ENCODE measurements around the gene WDR18.
A peak's percentile ranks its signal among the peaks of the same experiment; 100 is the strongest.

The WDR18 gene

DNA sequence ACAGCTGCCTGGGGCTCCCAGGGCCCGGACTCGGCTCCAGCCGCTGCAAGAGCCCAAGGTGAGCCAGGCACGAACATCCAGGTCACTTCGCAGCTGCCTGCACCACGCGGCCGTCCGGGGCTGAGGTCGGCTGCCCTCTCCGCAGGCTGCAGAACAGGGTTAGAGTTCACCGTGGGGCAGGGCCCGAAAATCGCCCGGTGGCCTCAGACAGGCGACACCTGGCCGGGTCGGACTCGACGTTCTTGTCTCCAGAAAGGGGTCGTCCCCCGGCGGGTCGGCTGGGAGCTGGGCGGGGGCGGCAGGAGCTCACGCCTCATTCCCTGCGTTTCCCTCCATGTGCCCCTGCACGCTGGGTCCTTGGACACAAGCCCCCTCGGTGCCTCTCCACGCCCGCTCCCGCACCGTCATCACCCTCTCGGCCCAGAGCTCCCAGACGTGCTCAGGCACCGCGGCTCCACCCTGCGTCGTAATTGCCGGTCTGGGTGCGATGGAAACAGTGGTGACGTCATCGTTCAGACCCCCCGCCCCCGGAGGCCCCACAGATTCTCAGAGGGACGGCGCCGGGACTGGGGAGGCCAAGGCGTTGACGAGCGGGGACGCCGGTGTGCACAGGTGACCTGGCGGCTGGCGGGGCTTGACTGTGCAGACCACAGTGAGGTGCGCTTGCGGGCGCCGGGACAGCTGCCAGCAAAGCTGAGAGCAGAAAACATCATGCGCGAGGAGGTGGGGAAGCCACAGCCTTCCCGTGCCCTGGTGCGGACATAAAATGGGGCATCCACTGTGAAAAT lies 12.1 kb downstream of the WDR18 start:
- Mint-ChIP-seq H3K36me3 (ENCODE audit: low read depth) (peaks cover 35% of the 10 kb centered on the region), H3K9me3 (no peaks in the 10 kb centered on the region), H3K27ac (no peak overlapping the region), H3K27me3 (peaks cover 60% of the 10 kb centered on the region), H3K4me1 (ENCODE audit: low read depth) (peaks cover 17% of the 10 kb centered on the region), H3K4me3 (no peak overlapping the region)
- intact Hi-C loops (cut with micrococcal nuclease): no loop called here

DNA sequence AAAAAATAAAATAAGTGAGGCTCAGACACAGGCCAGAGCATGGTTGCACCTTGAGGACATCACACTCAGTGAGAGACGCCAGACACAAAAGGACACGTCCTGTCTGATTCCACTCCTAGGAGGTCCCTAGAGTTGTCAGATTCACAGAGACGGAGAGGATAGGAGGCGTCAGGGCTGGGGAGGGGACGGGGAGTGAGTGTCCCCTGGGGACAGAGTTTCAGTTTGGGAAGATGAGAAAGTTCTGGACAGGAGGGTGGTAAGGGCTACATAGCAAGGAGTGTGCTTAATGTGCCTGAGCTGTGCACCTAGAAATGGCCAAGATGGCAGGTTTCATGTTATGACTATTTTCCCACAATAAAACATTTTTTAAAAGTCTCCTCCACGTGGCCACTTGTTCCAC lies 13.9 kb downstream of the WDR18 start:
- intact Hi-C loops (cut with micrococcal nuclease): no loop called here
- Mint-ChIP-seq H3K4me3 (no peak overlapping the region), H3K27me3 (peaks cover 76% of the 10 kb centered on the region), H3K36me3 (ENCODE audit: low read depth) (peaks cover 19% of the 10 kb centered on the region), H3K4me1 (ENCODE audit: low read depth) (peaks cover 23% of the 10 kb centered on the region), H3K27ac (no peak overlapping the region), H3K9me3 (no peaks in the 10 kb centered on the region)

DNA sequence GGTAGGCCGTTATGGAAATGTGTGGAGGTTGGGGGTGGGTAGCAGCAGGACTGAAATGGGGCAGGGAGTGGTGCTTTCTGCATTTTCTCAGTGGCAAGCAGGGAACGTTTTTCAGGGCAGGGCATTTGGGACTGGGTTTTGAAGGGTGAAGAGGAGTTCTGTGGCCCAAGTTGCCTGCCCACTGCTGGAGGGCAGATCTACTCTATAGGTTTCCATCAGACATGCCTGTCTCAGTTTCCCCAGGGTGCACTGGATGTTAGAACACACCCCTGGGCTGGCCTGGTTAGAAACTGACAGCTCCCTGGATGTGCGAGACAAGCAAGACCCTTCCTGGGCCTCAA lies 15.2 kb downstream of the WDR18 start:
- no peaks in the 10 kb centered on the region for H3K9me3 Mint-ChIP-seq
- H3K4me3 Mint-ChIP-seq: no peak overlapping the region
- intact Hi-C loops (cut with micrococcal nuclease): no loop called here
- H3K27ac Mint-ChIP-seq: no peak overlapping the region
- H3K4me1 Mint-ChIP-seq (ENCODE audit: low read depth): peaks cover 23% of the 10 kb centered on the region
- H3K36me3 Mint-ChIP-seq (ENCODE audit: low read depth): peaks cover 6% of the 10 kb centered on the region
- peaks cover 82% of the 10 kb centered on the region for H3K27me3 Mint-ChIP-seq

DNA sequence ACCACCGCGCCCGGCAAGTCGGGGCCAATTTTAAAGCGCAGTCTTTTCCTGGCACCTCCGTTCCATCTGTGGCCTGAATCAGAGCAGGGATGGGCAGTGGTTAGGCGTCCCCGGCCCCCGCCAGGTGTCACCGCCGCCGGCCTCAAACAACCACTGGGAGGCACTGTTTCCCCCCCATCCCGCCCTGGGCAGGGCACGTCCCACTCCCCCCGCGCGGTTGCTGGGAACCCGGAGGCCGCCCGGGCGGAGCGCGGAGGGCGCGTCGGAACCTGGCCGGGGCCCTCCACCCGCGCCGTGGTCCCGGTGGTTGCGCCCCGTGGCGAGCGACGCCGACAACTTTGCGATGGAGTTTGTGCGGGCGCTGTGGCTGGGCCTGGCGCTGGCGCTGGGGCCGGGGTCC lies 15.9 kb downstream of the WDR18 start, which contains the start of gene GRIN3B:
GRIN3B (plus strand) TSS at position 325 of the 400 bp plus-strand sequence; CDS start at position 344, 19 bp downstream.
- H3K36me3 Mint-ChIP-seq (ENCODE audit: low read depth): no peaks in the 10 kb centered on the region
- H3K27ac Mint-ChIP-seq: peak within 1 kb of the TSS; percentile 42
- peaks cover 78% of the 10 kb centered on the region for H3K27me3 Mint-ChIP-seq
- intact Hi-C loops (cut with micrococcal nuclease): no loop called here
- no peaks in the 10 kb centered on the region for H3K9me3 Mint-ChIP-seq
- H3K4me3 Mint-ChIP-seq: peak within 1 kb of the TSS; percentile 72
- H3K4me1 Mint-ChIP-seq (ENCODE audit: low read depth): peaks cover 23% of the 10 kb centered on the region

DNA sequence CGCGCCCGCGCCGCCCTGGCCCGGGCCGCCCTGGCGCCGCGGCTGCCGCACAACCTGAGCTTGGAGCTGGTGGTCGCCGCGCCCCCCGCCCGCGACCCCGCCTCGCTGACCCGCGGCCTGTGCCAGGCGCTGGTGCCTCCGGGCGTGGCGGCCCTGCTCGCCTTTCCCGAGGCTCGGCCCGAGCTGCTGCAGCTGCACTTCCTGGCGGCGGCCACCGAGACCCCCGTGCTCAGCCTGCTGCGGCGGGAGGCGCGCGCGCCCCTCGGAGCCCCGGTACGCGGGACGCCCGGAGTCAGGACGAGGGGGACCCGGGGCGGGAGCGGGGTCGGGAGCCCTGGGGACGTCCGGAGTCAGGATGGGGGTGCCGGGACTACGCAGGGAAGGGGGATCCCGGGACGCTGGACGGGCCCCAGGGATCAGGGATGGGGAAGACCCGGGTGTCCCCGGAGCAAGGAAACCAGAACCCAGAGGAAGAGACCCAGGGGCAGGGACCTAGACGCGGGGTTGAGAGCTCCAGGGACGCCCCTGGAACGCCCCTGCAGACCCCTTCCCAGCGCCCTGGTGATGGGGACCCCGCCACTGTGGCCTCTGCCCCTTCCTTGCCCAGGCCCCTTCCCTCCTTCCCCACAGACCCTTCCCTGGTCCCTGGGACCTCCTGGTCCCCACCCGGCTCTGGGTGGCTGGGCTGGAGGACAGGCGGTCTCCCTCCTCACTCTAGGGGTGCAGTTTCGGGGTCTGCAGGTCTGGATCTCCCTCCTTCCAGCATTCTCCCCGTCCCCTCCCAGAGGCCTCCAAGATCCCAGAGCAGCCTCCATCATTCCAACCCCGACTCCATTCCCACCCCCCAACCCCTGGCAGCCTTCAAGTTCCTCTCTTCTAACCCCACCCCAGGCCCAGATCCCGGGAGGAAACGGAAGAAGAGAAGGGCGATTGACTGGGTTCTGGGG lies 16.7 kb downstream of the WDR18 start:
- Mint-ChIP-seq H3K4me3 (peak overlapping the region; percentile 72), H3K27ac (peak overlapping the region; percentile 42), H3K9me3 (no peaks in the 10 kb centered on the region), H3K36me3 (ENCODE audit: low read depth) (no peaks in the 10 kb centered on the region), H3K4me1 (ENCODE audit: low read depth) (peaks cover 23% of the 10 kb centered on the region), H3K27me3 (peaks cover 71% of the 10 kb centered on the region)
- intact Hi-C loops (cut with micrococcal nuclease): no loop called here

DNA sequence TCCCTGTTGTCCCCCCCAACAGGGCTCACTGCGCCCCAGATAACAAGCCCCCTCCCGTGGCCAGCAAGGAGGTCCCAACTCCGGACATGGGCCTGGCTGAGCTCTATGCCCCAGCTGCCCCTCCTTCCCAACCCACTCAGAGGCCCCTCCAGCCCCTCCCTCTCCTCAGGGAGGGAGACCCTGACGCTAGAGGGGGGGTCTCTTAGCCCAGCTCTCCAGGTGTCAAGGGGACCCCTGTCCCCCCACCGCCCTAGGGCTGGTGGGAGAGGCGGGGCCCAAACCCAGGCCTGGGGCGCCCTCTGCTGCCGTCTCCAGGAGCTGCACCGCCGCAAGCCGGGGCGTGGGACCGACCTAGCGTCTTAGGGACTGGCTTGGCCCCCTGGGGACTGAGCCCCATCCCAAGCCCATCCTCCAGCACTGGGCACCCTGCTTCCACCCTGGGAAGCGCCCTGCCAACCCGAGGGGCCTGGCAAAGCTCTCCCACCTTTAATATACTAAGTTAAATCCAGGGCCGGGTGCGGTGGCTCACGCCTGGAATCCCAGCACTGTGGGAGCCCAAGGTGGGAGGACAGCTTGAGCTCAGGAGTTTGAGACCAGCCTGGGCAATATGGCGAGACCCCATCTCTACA lies 17.5 kb downstream of the WDR18 start:
- peak overlapping the region; percentile 42 for H3K27ac Mint-ChIP-seq

DNA sequence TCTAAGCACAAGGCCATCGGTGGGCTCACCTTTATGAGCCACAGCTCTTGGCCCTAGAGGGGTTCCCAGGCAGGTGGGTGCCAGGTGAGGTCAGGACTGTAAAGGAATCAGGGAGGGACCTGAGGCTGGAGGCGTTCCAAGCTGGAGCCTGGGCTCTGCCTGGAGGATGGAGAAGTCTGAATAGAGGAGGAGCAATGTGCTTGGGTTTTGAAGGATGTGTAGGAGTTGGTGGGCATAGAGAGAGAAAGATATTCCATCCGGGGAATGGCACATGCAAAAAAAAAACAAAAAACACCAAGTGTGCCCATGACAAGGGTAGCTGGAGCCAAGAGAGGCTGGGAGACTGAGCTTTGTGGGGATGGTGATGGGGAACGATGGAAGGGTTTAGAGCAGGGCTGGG lies 18.5 kb downstream of the WDR18 start:
- intact Hi-C loops (cut with micrococcal nuclease): no loop called here
- Mint-ChIP-seq H3K27ac (no peak overlapping the region), H3K9me3 (no peaks in the 10 kb centered on the region), H3K27me3 (peaks cover 54% of the 10 kb centered on the region), H3K4me1 (ENCODE audit: low read depth) (peaks cover 16% of the 10 kb centered on the region), H3K36me3 (ENCODE audit: low read depth) (peaks cover 11% of the 10 kb centered on the region), H3K4me3 (no peak overlapping the region)

More for the DNA sequence above, 17.5 kb downstream of the WDR18 start:
- Mint-ChIP-seq H3K4me1 (ENCODE audit: low read depth) (peaks cover 16% of the 10 kb centered on the region), H3K36me3 (ENCODE audit: low read depth) (peaks cover 2% of the 10 kb centered on the region), H3K9me3 (no peaks in the 10 kb centered on the region), H3K27me3 (peaks cover 64% of the 10 kb centered on the region), H3K4me3 (peak overlapping the region; percentile 72)
- intact Hi-C loops (cut with micrococcal nuclease): no loop called here

DNA sequence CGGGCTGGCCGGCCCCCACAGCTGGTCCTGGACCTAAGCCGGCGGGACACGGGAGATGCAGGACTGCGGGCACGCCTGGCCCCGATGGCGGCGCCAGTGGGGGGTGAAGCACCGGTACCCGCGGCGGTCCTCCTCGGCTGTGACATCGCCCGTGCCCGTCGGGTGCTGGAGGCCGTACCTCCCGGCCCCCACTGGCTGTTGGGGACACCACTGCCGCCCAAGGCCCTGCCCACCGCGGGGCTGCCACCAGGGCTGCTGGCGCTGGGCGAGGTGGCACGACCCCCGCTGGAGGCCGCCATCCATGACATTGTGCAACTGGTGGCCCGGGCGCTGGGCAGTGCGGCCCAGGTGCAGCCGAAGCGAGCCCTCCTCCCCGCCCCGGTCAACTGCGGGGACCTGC lies 19.1 kb downstream of the WDR18 start:
- H3K36me3 Mint-ChIP-seq (ENCODE audit: low read depth): peaks cover 18% of the 10 kb centered on the region
- H3K27me3 Mint-ChIP-seq: peaks cover 47% of the 10 kb centered on the region
- H3K27ac Mint-ChIP-seq: no peak overlapping the region
- H3K4me1 Mint-ChIP-seq (ENCODE audit: low read depth): peaks cover 16% of the 10 kb centered on the region
- intact Hi-C loops (cut with micrococcal nuclease): no loop called here
- no peak overlapping the region for H3K4me3 Mint-ChIP-seq
- no peaks in the 10 kb centered on the region for H3K9me3 Mint-ChIP-seq

DNA sequence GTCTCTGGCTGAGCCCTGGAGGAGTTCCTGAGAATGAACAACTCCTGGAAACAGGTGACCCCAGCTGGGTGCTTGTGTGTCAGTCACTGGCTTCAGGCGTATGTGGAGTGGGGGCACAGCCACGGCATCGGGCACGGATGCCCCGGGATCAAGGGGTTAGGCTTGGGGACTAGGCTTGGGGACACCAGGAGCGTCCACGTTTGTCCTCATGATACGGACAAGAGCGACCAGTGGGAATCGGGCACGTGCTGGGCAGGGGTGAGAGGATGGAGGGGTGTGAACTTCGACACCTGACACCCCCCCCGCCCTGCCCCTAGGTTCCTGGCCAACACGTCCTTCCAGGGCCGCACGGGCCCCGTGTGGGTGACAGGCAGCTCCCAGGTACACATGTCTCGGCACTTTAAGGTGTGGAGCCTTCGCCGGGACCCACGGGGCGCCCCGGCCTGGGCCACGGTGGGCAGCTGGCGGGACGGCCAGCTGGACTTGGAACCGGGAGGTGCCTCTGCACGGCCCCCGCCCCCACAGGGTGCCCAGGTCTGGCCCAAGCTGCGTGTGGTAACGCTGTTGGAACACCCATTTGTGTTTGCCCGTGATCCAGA lies 20.2 kb downstream of the WDR18 start:
- intact Hi-C loops (cut with micrococcal nuclease): no loop called here
- Mint-ChIP-seq H3K36me3 (ENCODE audit: low read depth) (peaks cover 28% of the 10 kb centered on the region), H3K27ac (no peak overlapping the region), H3K4me1 (ENCODE audit: low read depth) (peaks cover 11% of the 10 kb centered on the region), H3K9me3 (no peaks in the 10 kb centered on the region), H3K4me3 (no peak overlapping the region), H3K27me3 (peaks cover 37% of the 10 kb centered on the region)

DNA sequence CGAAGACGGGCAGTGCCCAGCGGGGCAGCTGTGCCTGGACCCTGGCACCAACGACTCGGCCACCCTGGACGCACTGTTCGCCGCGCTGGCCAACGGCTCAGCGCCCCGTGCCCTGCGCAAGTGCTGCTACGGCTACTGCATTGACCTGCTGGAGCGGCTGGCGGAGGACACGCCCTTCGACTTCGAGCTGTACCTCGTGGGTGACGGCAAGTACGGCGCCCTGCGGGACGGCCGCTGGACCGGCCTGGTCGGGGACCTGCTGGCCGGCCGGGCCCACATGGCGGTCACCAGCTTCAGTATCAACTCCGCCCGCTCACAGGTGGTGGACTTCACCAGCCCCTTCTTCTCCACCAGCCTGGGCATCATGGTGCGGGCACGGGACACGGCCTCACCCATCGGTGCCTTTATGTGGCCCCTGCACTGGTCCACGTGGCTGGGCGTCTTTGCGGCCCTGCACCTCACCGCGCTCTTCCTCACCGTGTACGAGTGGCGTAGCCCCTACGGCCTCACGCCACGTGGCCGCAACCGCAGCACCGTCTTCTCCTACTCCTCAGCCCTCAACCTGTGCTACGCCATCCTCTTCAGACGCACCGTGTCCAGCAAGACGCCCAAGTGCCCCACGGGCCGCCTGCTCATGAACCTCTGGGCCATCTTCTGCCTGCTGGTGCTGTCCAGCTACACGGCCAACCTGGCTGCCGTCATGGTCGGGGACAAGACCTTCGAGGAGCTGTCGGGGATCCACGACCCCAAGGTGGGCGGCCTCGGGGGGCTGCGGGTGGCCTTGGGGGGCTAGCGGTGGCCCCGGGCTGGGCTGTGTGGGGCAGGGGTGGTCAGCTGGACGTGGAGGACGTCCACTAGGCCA lies 20.9 kb downstream of the WDR18 start:
- Mint-ChIP-seq H3K36me3 (ENCODE audit: low read depth) (peaks cover 35% of the 10 kb centered on the region), H3K27ac (no peak overlapping the region), H3K4me3 (no peak overlapping the region), H3K9me3 (no peaks in the 10 kb centered on the region), H3K4me1 (ENCODE audit: low read depth) (peaks cover 15% of the 10 kb centered on the region), H3K27me3 (peaks cover 31% of the 10 kb centered on the region)
- intact Hi-C loops (cut with micrococcal nuclease): no loop called here

DNA sequence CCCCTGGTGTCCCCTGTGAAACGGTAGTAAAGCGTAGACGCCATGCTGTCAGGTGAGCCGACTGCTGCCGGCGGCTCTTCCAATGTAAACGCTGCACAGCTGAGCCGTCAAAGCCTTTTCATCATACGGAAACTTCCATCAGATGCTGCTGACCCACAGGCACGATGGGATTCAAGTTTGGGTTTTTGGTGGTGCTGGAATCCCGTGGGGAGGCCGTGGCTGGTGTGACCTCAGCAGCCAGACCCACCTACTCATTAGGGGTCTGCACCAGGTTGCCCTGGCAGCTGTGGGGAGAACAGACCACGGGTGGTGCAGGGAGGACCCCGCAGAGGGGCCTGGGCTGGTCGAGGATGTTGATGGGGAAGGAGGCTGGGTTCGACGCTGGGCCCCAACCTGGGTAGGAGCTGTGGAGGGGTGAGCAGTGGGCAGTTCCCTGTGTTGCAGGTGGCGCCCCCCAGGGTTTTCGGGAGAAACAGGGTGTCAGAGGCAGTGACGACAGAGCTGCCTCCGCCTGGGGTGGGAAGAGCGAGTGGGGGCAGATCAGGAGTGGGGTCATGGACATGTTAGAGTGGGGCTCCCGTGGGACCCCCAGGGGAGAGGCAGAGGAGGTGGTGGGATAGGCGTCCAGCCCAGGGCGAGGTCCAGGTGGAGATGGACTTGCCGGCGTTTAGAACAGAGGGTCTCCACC lies 22.7 kb downstream of the WDR18 start:
- Mint-ChIP-seq H3K27ac (no peak overlapping the region), H3K4me1 (ENCODE audit: low read depth) (peaks cover 5% of the 10 kb centered on the region), H3K9me3 (no peaks in the 10 kb centered on the region), H3K36me3 (ENCODE audit: low read depth) (peaks cover 54% of the 10 kb centered on the region), H3K27me3 (peaks cover 20% of the 10 kb centered on the region), H3K4me3 (no peak overlapping the region)
- intact Hi-C loops (cut with micrococcal nuclease): no loop called here

DNA sequence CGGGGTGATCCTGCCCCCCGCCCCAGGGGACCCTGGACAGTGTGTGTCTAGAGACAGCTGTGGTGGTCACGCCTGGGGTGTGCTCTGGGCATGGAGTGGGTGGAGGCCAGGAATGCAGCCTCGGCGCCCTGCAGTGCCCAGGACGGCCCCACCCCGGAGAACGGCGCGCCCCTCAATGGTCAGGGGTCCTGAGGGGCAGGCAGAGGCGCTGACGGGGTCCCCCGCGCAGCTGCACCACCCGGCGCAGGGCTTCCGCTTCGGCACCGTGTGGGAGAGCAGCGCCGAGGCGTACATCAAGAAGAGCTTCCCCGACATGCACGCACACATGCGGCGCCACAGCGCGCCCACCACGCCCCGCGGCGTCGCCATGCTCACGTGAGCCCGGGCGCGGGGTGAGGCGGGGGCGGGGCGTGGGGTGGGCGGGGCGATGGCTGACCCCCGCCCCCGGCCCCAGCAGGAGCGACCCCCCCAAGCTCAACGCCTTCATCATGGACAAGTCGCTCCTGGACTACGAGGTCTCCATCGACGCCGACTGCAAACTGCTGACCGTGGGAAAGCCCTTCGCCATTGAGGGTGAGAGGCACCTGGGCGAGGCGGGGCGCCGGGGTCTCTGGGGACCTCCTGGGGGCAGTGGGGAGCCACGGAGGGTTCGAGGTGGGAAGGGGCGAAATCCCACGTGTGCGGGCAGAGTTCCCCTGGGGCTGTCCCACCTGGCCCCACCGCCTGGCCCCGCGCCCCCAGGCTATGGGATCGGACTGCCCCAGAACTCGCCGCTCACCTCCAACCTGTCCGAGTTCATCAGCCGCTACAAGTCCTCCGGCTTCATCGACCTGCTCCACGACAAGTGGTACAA lies 23.5 kb downstream of the WDR18 start:
- intact Hi-C loops (cut with micrococcal nuclease): no loop called here
- H3K4me1 Mint-ChIP-seq (ENCODE audit: low read depth): peaks cover 5% of the 10 kb centered on the region
- peaks cover 61% of the 10 kb centered on the region for H3K36me3 Mint-ChIP-seq (ENCODE audit: low read depth)
- H3K27me3 Mint-ChIP-seq: peaks cover 14% of the 10 kb centered on the region
- H3K9me3 Mint-ChIP-seq: no peaks in the 10 kb centered on the region
- H3K27ac Mint-ChIP-seq: no peak overlapping the region
- no peak overlapping the region for H3K4me3 Mint-ChIP-seq
